Hair follicular keratinocyte (primary cell): Measurements from ENCODE around the gene AVL9. TPM values are rescaled to one million over a fixed set of nuclear protein-coding genes. Genes with fewer than 3 reads are reported as not detected.

Experiments used
- total RNA-seq: library from RNA; depleted of rRNA; stranded (reverse); fragments of >200 nt; gene quantifications from 2 replicates; pipeline ENCODE4 v1.2.3, GENCODE V29; 2015

Gene AVL9
- 18.0 and 18.5 TPM in 2 replicates for total RNA-seq

DNA sequence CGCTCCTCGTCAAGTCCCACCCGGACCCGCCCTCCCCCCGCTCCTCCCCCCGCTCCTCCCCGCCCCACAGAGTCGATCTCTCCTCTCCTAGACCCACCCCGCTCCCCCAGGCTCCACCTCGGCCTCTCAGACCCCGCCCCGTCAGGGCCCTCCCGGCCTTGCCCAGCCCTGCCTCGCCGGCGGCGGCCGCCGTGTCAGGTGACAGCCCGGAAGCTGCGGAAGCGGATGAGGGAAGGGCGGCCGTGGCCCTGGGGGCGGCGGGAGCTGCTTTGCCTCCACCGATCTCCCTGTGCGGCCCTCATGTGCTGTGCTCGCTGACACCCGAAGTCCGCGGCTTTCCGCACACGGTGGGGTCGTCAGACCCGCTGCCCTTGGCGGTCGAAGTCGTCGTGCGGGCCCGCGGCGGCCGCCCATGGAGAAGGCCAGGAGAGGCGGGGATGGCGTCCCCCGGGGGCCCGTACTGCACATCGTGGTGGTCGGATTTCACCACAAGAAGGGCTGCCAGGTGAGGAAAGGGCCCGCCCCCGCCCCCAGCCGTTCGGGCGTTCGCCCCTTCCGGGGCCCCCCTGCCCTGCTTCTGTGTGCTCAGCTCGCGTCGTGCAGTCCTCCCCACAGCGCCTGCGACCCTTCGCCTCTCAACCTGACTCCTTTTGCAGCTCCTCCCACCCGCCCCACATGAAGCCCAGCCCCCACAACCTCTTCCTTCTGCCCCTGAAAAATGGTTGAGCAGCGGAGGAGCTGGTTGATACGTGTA, at the start of gene AVL9:
Gene AVL9 (plus strand): TSS at position 192 of the 754 bp plus-strand sequence. CDS start 221 bp downstream, at position 413.

GRCh38 chr7:32490127-32490796, 5.0 kb upstream of the AVL9 start, which contains the start of gene LSM5:
Gene LSM5 (minus strand): TSS chr7:32490380. CDS start chr7:32490365, 15 bp downstream.

Other genes starting within 250 kb of the AVL9 start
- gene LSM5, start 5.1 kb upstream of the AVL9 start, total RNA-seq, result 18.7 and 32.6 TPM in 2 replicates